ENCODE measurements around the gene ATP2B1.

Gene ATP2B1

DNA sequence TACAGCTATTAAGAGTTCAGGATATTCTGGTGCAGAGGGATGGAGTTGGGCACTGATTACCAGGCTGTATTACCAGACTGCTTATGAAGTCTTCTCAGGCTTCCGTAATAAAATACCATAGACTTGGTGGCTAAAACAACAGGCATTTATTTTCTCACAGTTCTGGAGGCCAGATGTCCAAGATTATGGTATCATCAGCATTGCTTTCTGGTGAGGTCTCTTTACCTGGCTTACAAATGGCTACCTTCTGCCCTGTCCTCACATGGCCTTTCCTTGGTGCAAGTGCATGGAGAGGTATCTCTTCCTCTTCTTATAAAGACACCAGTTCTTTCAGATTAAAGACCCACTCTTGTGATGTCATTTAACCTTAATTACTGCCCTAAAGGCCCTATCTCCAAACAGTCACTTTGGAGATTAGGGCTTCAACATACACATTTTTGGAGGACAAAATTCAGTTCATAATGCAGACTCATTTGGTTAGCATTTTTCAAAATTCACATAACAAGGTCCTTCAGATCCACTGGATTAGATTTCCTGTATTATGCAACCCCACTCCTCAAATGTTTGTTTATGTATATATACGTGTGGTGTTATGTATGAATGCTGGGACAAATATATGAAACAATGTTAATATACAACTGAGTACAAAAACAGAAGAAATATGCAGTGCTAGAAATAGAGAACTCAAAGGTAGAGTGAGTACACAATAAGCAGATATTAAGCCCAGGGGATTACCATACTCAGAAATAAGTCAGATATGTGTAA, 9.3 kb upstream of the ATP2B1 start:
- no peaks in the 10 kb centered on the region for H3K9me3 ChIP-seq (ENCODE audit: control insufficient read depth in 2 of 2, low read length in 2 of 2)
- H3K4me3 ChIP-seq (ENCODE audit: low read length in 2 of 2) = no peak overlapping the region
- H3K27me3 ChIP-seq (ENCODE audit: control insufficient read depth in 2 of 2, insufficient read depth in 2 of 2, low read length in 2 of 2) = no peaks in the 10 kb centered on the region
- H3K9ac ChIP-seq (ENCODE audit: low read depth in 1 of 2, low read length in 2 of 2) = no peak overlapping the region
- no peaks in the 10 kb centered on the region for H3K4me1 ChIP-seq (ENCODE audit: control insufficient read depth in 2 of 2, insufficient read depth in 2 of 2, low read length in 2 of 2)
- H3K36me3 ChIP-seq (ENCODE audit: control insufficient read depth in 2 of 2, insufficient read depth in 2 of 2, low read length in 2 of 2) = no peaks in the 10 kb centered on the region
- no peak overlapping the region for H3K27ac ChIP-seq (ENCODE audit: low read depth in 2 of 2, low read length in 2 of 2)

DNA sequence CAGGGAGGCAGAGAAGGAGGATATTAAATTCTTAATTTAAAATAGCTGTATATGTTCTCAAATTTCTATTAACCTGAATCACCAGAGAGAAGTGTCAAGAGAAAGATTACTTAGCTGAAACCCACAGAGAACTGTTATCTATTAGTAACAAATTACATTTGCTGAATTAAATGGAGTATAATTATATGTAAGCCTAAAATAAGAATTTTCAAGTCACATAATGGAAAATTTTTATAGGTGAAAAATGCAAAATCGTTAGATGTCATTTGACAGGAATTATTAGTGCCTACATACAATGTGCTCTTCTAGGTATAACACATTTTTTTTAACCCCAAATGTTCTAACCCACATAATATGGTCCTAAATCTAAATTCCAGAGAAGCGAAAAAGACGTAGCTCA, 4.1 kb upstream of the ATP2B1 start:
- Histone ChIP-seq H3K4me1 (ENCODE audit: control insufficient read depth in 2 of 2, insufficient read depth in 2 of 2, low read length in 2 of 2) (peaks cover 0 to 3% of the 10 kb centered on the region in 2 donors), H3K27ac (ENCODE audit: low read depth in 2 of 2, low read length in 2 of 2) (no peak overlapping the region), H3K27me3 (ENCODE audit: control insufficient read depth in 2 of 2, insufficient read depth in 2 of 2, low read length in 2 of 2) (no peaks in the 10 kb centered on the region), H3K9me3 (ENCODE audit: control insufficient read depth in 2 of 2, low read length in 2 of 2) (no peaks in the 10 kb centered on the region), H3K4me3 (ENCODE audit: low read length in 2 of 2) (no peak overlapping the region), H3K9ac (ENCODE audit: low read depth in 1 of 2, low read length in 2 of 2) (no peak overlapping the region), H3K36me3 (ENCODE audit: control insufficient read depth in 2 of 2, insufficient read depth in 2 of 2, low read length in 2 of 2) (no peaks in the 10 kb centered on the region)

GRCh38 chr12:89710873-89711750, 2.5 kb upstream of the ATP2B1 start:
- Histone ChIP-seq H3K4me1 (ENCODE audit: control insufficient read depth in 2 of 2, insufficient read depth in 2 of 2, low read length in 2 of 2) (peaks cover 5 to 10% of the 10 kb centered on the region in 2 donors), H3K9ac (ENCODE audit: low read depth in 1 of 2, low read length in 2 of 2) (no peak overlapping the region), H3K27ac (ENCODE audit: low read depth in 2 of 2, low read length in 2 of 2) (no peak overlapping the region), H3K4me3 (ENCODE audit: low read length in 2 of 2) (peak overlapping the region in 1 of 2 donors; percentile 91), H3K36me3 (ENCODE audit: control insufficient read depth in 2 of 2, insufficient read depth in 2 of 2, low read length in 2 of 2) (no peaks in the 10 kb centered on the region), H3K9me3 (ENCODE audit: control insufficient read depth in 2 of 2, low read length in 2 of 2) (no peaks in the 10 kb centered on the region), H3K27me3 (ENCODE audit: control insufficient read depth in 2 of 2, insufficient read depth in 2 of 2, low read length in 2 of 2) (no peaks in the 10 kb centered on the region)

- no peaks in the 10 kb centered on the region for H3K9me3 ChIP-seq (ENCODE audit: control insufficient read depth in 2 of 2, low read length in 2 of 2)
- no peaks in the 10 kb centered on the region for H3K36me3 ChIP-seq (ENCODE audit: control insufficient read depth in 2 of 2, insufficient read depth in 2 of 2, low read length in 2 of 2)
- no peaks in the 10 kb centered on the region for H3K27me3 ChIP-seq (ENCODE audit: control insufficient read depth in 2 of 2, insufficient read depth in 2 of 2, low read length in 2 of 2)
- H3K4me3 ChIP-seq (ENCODE audit: low read length in 2 of 2) = peak overlapping the region; percentile 91 to 97
- peak overlapping the region; percentile 99 for H3K27ac ChIP-seq (ENCODE audit: low read depth in 2 of 2, low read length in 2 of 2)
- H3K9ac ChIP-seq (ENCODE audit: low read depth in 1 of 2, low read length in 2 of 2) = peak overlapping the region; percentile 93 to 96
- H3K4me1 ChIP-seq (ENCODE audit: control insufficient read depth in 2 of 2, insufficient read depth in 2 of 2, low read length in 2 of 2) = peaks cover 5 to 10% of the 10 kb centered on the region in 2 donors
These were observed 1.6 kb upstream of the ATP2B1 start for GRCh38 chr12:89709995-89710872.

GRCh38 chr12:89709157-89709994, 738 bp upstream of the ATP2B1 start:
- peaks cover 5 to 10% of the 10 kb centered on the region in 2 donors for H3K4me1 ChIP-seq (ENCODE audit: control insufficient read depth in 2 of 2, insufficient read depth in 2 of 2, low read length in 2 of 2)
- H3K9ac ChIP-seq (ENCODE audit: low read depth in 1 of 2, low read length in 2 of 2) = peak overlapping the region; percentile 93 to 96
- H3K36me3 ChIP-seq (ENCODE audit: control insufficient read depth in 2 of 2, insufficient read depth in 2 of 2, low read length in 2 of 2) = no peaks in the 10 kb centered on the region
- no peaks in the 10 kb centered on the region for H3K27me3 ChIP-seq (ENCODE audit: control insufficient read depth in 2 of 2, insufficient read depth in 2 of 2, low read length in 2 of 2)
- peak overlapping the region; percentile 91 to 97 for H3K4me3 ChIP-seq (ENCODE audit: low read length in 2 of 2)
- no peaks in the 10 kb centered on the region for H3K9me3 ChIP-seq (ENCODE audit: control insufficient read depth in 2 of 2, low read length in 2 of 2)
- H3K27ac ChIP-seq (ENCODE audit: low read depth in 2 of 2, low read length in 2 of 2) = peak overlapping the region; percentile 99

DNA sequence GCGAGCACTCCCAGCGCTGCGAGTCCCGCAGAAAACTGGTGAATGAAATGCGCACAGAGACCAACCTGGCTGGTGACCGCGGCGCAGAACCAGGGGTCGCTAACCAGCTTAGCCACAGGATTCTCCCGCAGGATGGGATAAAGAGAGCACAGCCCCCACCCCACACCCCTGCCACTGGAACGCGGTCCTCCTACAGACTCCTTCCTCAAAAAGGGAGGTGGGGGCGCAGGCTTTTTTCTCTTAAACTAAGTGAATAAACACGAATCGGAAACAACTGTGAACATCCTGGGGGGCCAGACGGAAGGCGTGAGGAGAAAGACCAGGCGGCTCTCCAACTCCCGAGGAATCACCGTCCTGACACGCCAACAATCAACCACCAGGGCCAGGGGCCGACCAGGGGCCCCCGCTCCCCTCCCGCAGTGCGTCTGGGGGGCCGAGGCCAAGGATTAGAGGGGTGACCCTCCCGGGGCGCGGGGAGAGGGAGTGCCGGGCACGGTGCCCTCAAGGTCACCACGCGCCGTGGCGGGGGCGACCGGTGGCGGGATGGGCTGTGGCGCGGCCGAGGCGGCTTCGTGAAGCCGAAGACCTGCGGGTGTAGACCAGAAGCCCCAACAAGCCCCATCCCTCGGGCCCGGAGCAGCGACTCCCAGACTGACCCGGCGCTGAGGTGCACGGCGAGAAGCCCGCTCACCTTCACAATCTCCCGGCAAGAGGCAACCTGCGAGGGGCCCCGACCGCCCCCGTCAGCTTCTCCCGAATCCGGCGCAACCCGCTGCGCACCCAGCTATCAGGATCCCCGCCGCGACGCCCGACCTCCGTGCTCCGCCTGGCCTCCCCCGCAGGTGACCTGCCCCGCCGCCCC, 704 bp downstream of the ATP2B1 start:
- Histone ChIP-seq H3K4me1 (ENCODE audit: control insufficient read depth in 2 of 2, insufficient read depth in 2 of 2, low read length in 2 of 2) (peaks cover 5 to 10% of the 10 kb centered on the region in 2 donors), H3K9ac (ENCODE audit: low read depth in 1 of 2, low read length in 2 of 2) (peak overlapping the region; percentile 81 to 93), H3K4me3 (ENCODE audit: low read length in 2 of 2) (peak overlapping the region; percentile 81 to 97), H3K27ac (ENCODE audit: low read depth in 2 of 2, low read length in 2 of 2) (peak overlapping the region; percentile 99), H3K36me3 (ENCODE audit: control insufficient read depth in 2 of 2, insufficient read depth in 2 of 2, low read length in 2 of 2) (no peaks in the 10 kb centered on the region), H3K27me3 (ENCODE audit: control insufficient read depth in 2 of 2, insufficient read depth in 2 of 2, low read length in 2 of 2) (no peaks in the 10 kb centered on the region), H3K9me3 (ENCODE audit: control insufficient read depth in 2 of 2, low read length in 2 of 2) (no peaks in the 10 kb centered on the region)

DNA sequence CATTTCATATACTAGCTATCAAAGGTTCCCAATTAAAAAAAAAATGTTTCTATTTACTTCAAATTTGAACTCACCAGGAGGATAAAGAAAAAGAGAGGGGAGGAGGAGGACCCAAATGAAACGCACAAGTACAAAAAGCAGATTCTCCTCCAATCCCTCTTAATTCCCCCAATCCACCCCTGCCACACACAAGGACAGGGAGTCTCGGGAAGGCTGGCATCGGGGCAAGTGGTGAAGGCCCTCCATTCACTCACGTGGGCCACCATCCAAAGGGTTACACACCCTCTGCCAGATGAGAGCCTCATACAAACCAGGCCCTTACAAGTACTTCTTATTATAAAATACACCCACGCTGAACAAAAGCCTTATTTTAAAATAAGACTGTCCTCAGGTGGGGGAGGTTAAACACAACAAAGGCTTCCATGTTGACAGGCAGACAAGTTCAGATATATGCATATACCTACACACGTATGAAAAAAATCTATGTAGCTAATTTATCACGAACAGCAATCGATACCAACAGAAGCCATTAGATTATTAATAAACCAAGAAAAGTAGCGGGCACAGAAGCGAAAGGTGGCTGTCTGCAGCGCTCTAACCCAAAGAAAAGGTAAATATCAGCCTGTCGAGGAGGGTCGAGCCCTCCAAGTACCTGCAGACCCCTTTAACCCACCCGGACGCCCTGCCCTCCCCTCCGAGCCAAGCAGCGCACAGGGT, 1.5 kb downstream of the ATP2B1 start:
- H3K4me1 ChIP-seq (ENCODE audit: control insufficient read depth in 2 of 2, insufficient read depth in 2 of 2, low read length in 2 of 2) = peaks cover 5 to 10% of the 10 kb centered on the region in 2 donors
- H3K4me3 ChIP-seq (ENCODE audit: low read length in 2 of 2) = peak overlapping the region; percentile 81 to 97
- peak overlapping the region; percentile 81 to 93 for H3K9ac ChIP-seq (ENCODE audit: low read depth in 1 of 2, low read length in 2 of 2)
- no peaks in the 10 kb centered on the region for H3K9me3 ChIP-seq (ENCODE audit: control insufficient read depth in 2 of 2, low read length in 2 of 2)
- no peak overlapping the region for H3K27ac ChIP-seq (ENCODE audit: low read depth in 2 of 2, low read length in 2 of 2)
- no peaks in the 10 kb centered on the region for H3K27me3 ChIP-seq (ENCODE audit: control insufficient read depth in 2 of 2, insufficient read depth in 2 of 2, low read length in 2 of 2)
- H3K36me3 ChIP-seq (ENCODE audit: control insufficient read depth in 2 of 2, insufficient read depth in 2 of 2, low read length in 2 of 2) = no peaks in the 10 kb centered on the region

GRCh38 chr12:89706551-89706950, 2.1 kb downstream of the ATP2B1 start:
- no peaks in the 10 kb centered on the region for H3K27me3 ChIP-seq (ENCODE audit: control insufficient read depth in 2 of 2, insufficient read depth in 2 of 2, low read length in 2 of 2)
- H3K4me1 ChIP-seq (ENCODE audit: control insufficient read depth in 2 of 2, insufficient read depth in 2 of 2, low read length in 2 of 2) = peaks cover 5 to 10% of the 10 kb centered on the region in 2 donors
- H3K27ac ChIP-seq (ENCODE audit: low read depth in 2 of 2, low read length in 2 of 2) = no peak overlapping the region
- peak overlapping the region in 1 of 2 donors; percentile 93 for H3K9ac ChIP-seq (ENCODE audit: low read depth in 1 of 2, low read length in 2 of 2)
- H3K9me3 ChIP-seq (ENCODE audit: control insufficient read depth in 2 of 2, low read length in 2 of 2) = no peaks in the 10 kb centered on the region
- H3K4me3 ChIP-seq (ENCODE audit: low read length in 2 of 2) = peak overlapping the region; percentile 20 to 81
- no peaks in the 10 kb centered on the region for H3K36me3 ChIP-seq (ENCODE audit: control insufficient read depth in 2 of 2, insufficient read depth in 2 of 2, low read length in 2 of 2)
